ENCODE results near the gene MATR3.

MATR3 gene

GRCh38 chr5:139283252-139284166 lies 10.0 kb upstream of the MATR3 start:
- H3K27me3 Mint-ChIP-seq, result no peaks in the 10 kb centered on the region
- H3K4me1 Mint-ChIP-seq (ENCODE audit: low read depth), result peaks cover 18% of the 10 kb centered on the region
- peak overlapping the region; percentile 31 for H3K27ac Mint-ChIP-seq
- no peak overlapping the region for H3K4me3 Mint-ChIP-seq
- peaks cover 24% of the 10 kb centered on the region for H3K36me3 Mint-ChIP-seq
- no peaks in the 10 kb centered on the region for H3K9me3 Mint-ChIP-seq (ENCODE audit: low read depth)

DNA sequence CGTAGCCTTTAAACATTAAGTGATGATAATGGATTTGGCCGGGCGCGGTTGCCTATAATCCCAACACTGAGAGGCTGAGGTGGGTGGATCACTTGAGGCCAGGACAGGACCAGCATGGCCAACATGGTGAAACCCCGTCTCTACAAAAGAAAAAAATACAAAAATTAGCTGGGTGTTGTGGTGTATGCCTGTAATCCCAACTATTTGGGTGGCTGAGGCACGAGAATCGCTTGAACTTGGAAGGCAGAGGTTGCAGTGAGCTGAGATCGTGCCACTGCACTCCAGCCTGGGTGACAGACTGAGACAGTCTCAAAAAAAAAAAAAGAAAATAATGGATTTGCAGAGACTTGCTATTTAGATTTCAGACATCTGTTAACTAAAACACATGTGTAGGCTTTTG lies 9.2 kb upstream of the MATR3 start:
- no peak overlapping the region for H3K4me3 Mint-ChIP-seq
- H3K9me3 Mint-ChIP-seq (ENCODE audit: low read depth), result no peaks in the 10 kb centered on the region
- peaks cover 24% of the 10 kb centered on the region for H3K36me3 Mint-ChIP-seq

GRCh38 chr5:139285651-139286392 lies 7.7 kb upstream of the MATR3 start:
- Mint-ChIP-seq H3K4me3 (no peak overlapping the region), H3K36me3 (peaks cover 20% of the 10 kb centered on the region), H3K27ac (peak overlapping the region; percentile 67), H3K4me1 (ENCODE audit: low read depth) (peaks cover 4% of the 10 kb centered on the region), H3K9me3 (ENCODE audit: low read depth) (no peaks in the 10 kb centered on the region), H3K27me3 (no peaks in the 10 kb centered on the region)

More for the DNA sequence above, 9.2 kb upstream of the MATR3 start:
- H3K4me1 Mint-ChIP-seq (ENCODE audit: low read depth), result peaks cover 13% of the 10 kb centered on the region
- H3K27me3 Mint-ChIP-seq, result no peaks in the 10 kb centered on the region
- H3K27ac Mint-ChIP-seq, result no peak overlapping the region

GRCh38 chr5:139287890-139288635 lies 5.5 kb upstream of the MATR3 start:
- Mint-ChIP-seq H3K27me3 (no peaks in the 10 kb centered on the region), H3K4me1 (ENCODE audit: low read depth) (peaks cover 1% of the 10 kb centered on the region), H3K36me3 (peaks cover 18% of the 10 kb centered on the region), H3K4me3 (no peak overlapping the region), H3K9me3 (ENCODE audit: low read depth) (no peaks in the 10 kb centered on the region), H3K27ac (peak overlapping the region; percentile 81)

DNA sequence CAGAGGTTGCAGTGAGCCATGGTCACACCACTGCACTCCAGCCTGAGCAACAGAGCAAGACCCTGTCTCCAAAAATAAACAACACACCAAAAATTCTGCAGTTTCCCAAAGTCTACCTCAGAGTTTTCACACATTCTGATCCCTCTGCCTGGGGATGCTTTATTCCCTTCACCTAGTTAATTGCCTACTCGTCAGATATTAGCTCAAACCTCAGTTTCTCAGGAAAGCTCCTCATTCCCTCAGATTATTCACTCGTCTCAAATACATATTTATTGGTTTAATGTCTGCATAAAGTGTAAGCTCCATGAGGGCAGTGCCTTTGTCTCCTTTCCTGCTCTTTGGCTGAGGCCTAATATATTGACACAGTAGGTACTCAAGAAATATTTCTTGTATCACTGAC lies 2.5 kb upstream of the MATR3 start:
- Mint-ChIP-seq H3K4me1 (ENCODE audit: low read depth) (peaks cover 10% of the 10 kb centered on the region), H3K4me3 (peak overlapping the region; percentile 10), H3K9me3 (ENCODE audit: low read depth) (no peaks in the 10 kb centered on the region), H3K27ac (no peak overlapping the region), H3K36me3 (peaks cover 6% of the 10 kb centered on the region), H3K27me3 (no peaks in the 10 kb centered on the region)

DNA sequence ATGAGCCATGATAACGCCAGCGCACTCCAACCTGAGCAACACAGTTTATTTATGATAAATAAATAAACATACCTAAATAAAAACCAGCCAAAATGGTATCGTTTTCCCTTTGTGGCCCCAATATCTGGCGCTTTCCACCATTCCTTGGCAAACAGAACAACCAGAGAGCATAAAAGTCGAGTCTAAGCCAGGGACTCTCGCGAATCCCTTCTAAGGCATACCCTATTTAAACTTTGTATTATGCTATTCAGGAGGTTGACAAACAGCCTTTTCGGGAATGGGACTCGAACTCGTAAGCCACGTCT lies 386 bp upstream of the MATR3 start:
- H3K4me3 Mint-ChIP-seq, result peak overlapping the region; percentile 99
- peaks cover 3% of the 10 kb centered on the region for H3K36me3 Mint-ChIP-seq
- H3K9me3 Mint-ChIP-seq (ENCODE audit: low read depth), result no peaks in the 10 kb centered on the region
- peaks cover 29% of the 10 kb centered on the region for H3K4me1 Mint-ChIP-seq (ENCODE audit: low read depth)
- H3K27me3 Mint-ChIP-seq, result no peaks in the 10 kb centered on the region
- H3K27ac Mint-ChIP-seq, result peak overlapping the region; percentile 97

- Mint-ChIP-seq H3K4me3 (peak overlapping the region; percentile 99), H3K9me3 (ENCODE audit: low read depth) (no peaks in the 10 kb centered on the region), H3K27ac (peak overlapping the region; percentile 97), H3K36me3 (peaks cover 5% of the 10 kb centered on the region), H3K4me1 (ENCODE audit: low read depth) (peaks cover 43% of the 10 kb centered on the region), H3K27me3 (no peaks in the 10 kb centered on the region)
Observed at GRCh38 chr5:139294374-139295165, 1.0 kb downstream of the MATR3 start.

GRCh38 chr5:139295346-139296057 lies 2.0 kb downstream of the MATR3 start:
- Mint-ChIP-seq H3K27ac (peak overlapping the region; percentile 97), H3K27me3 (no peaks in the 10 kb centered on the region), H3K4me1 (ENCODE audit: low read depth) (peaks cover 51% of the 10 kb centered on the region), H3K9me3 (ENCODE audit: low read depth) (no peaks in the 10 kb centered on the region), H3K4me3 (peak overlapping the region; percentile 99), H3K36me3 (peaks cover 7% of the 10 kb centered on the region)

DNA sequence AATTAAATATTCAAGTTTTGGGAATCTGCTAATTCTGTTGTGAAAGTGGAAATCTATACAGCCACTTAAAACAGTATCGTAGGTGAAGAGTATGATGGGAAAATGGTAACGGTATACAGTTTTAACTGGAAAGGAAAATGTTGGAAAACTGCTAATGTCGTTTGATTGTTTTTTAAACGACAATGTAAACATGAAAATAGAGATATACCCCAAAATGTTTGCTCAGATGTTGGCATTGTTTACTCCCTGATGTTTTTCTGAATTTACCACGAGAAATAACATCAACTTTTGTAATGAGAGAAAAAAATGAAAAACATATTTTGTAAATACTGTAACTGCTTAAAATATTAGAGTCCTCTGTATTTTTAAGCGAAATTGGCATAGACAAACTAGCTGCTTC lies 2.7 kb downstream of the MATR3 start:
- Mint-ChIP-seq H3K27ac (peak overlapping the region; percentile 46), H3K9me3 (ENCODE audit: low read depth) (no peaks in the 10 kb centered on the region), H3K4me1 (ENCODE audit: low read depth) (peaks cover 55% of the 10 kb centered on the region), H3K27me3 (no peaks in the 10 kb centered on the region), H3K4me3 (peak overlapping the region; percentile 99), H3K36me3 (peaks cover 7% of the 10 kb centered on the region)

- peaks cover 61% of the 10 kb centered on the region for H3K4me1 Mint-ChIP-seq (ENCODE audit: low read depth)
- H3K9me3 Mint-ChIP-seq (ENCODE audit: low read depth), result no peaks in the 10 kb centered on the region
- peak overlapping the region; percentile 99 for H3K4me3 Mint-ChIP-seq
- H3K27me3 Mint-ChIP-seq, result no peaks in the 10 kb centered on the region
- peaks cover 10% of the 10 kb centered on the region for H3K36me3 Mint-ChIP-seq
- peak overlapping the region; percentile 72 for H3K27ac Mint-ChIP-seq
Observed at GRCh38 chr5:139296862-139297326, 3.4 kb downstream of the MATR3 start.

- Mint-ChIP-seq H3K27me3 (no peaks in the 10 kb centered on the region), H3K9me3 (ENCODE audit: low read depth) (no peaks in the 10 kb centered on the region), H3K4me3 (peak overlapping the region; percentile 99), H3K4me1 (ENCODE audit: low read depth) (peaks cover 66% of the 10 kb centered on the region), H3K36me3 (peaks cover 13% of the 10 kb centered on the region), H3K27ac (peak overlapping the region; percentile 79)
Observed at GRCh38 chr5:139297439-139298133, 4.0 kb downstream of the MATR3 start.

- no peaks in the 10 kb centered on the region for H3K27me3 Mint-ChIP-seq
- no peaks in the 10 kb centered on the region for H3K9me3 Mint-ChIP-seq (ENCODE audit: low read depth)
- peaks cover 13% of the 10 kb centered on the region for H3K36me3 Mint-ChIP-seq
- peak overlapping the region; percentile 99 for H3K4me3 Mint-ChIP-seq
- peak overlapping the region; percentile 79 for H3K27ac Mint-ChIP-seq
- H3K4me1 Mint-ChIP-seq (ENCODE audit: low read depth), result peaks cover 72% of the 10 kb centered on the region
Observed at GRCh38 chr5:139298242-139298641, 4.7 kb downstream of the MATR3 start.

GRCh38 chr5:139299486-139299885 lies 5.9 kb downstream of the MATR3 start:
- Mint-ChIP-seq H3K4me3 (peak overlapping the region; percentile 99), H3K4me1 (ENCODE audit: low read depth) (peaks cover 85% of the 10 kb centered on the region), H3K27me3 (no peaks in the 10 kb centered on the region), H3K27ac (peak overlapping the region; percentile 79), H3K36me3 (peaks cover 13% of the 10 kb centered on the region), H3K9me3 (ENCODE audit: low read depth) (no peaks in the 10 kb centered on the region)
